GM19240 (cell line): Measurements from ENCODE around the gene CENPM.
"Not testable (repeated sequence)": the region's sequence is repeated elsewhere in the genome, so short reads cannot be mapped to it uniquely, and the experiment has no call there.

Experiments used
- DNase-seq: peaks from one replicate; pipeline ENCODE4 v3.0.0; 2011; ENCODE audit warnings: low spot score; ENCODE audit not compliant: insufficient read length

Gene CENPM

DNA sequence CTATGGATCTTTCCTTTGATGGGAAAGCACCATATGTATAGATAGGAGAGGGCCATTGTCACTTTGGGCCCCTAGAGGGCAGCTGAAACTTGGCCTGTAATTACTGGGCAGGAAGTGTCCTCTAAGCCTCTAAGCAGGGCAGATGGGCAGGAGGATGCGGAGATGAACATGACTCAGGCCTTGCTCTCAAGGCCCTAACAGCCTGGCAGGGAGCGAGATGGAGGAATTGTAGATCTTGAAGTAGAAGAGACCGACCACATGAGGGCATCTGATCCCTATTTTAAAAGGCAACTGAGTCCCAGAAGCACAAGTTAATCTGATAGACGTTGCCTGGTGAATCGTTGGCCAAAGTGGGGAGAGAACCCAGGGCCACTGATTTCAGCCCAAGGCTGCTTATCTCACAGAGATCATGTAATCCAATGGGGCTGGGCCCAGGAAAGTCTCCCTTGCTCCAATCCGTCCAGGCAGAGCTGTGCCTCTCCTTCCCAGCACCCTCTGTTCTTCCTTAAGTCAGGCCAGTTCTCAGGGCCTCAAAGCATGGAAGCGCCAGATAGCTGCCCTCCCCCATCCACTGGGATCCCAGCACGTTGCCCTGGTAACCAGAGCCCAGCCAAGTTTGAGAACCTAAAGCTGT lies 19.8 kb upstream of the CENPM start:
- no peak for DNase-seq

GRCh38 chr22:41966225-41966606 lies 19.3 kb upstream of the CENPM start:
- no peak for DNase-seq

DNA sequence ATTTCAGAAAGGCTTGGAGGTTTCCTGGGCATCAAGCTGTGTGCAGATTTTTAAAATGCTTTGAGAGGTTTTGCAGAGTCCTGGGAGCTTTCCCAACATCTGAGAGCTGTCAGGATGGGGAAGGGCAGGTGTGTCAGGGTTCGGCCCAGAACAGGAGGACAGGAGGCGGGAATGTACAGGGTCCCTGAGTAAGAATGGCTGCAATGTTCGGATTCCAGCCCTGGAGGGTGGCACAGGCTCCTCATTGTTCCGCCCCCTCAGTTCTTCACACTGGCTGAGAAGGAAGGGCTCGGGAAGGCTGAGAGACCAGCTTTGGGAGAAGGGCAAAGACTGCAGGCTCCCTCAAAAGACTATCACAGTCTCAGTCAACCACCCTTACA lies 17.1 kb upstream of the CENPM start:
- DNase-seq, result no peak

DNA sequence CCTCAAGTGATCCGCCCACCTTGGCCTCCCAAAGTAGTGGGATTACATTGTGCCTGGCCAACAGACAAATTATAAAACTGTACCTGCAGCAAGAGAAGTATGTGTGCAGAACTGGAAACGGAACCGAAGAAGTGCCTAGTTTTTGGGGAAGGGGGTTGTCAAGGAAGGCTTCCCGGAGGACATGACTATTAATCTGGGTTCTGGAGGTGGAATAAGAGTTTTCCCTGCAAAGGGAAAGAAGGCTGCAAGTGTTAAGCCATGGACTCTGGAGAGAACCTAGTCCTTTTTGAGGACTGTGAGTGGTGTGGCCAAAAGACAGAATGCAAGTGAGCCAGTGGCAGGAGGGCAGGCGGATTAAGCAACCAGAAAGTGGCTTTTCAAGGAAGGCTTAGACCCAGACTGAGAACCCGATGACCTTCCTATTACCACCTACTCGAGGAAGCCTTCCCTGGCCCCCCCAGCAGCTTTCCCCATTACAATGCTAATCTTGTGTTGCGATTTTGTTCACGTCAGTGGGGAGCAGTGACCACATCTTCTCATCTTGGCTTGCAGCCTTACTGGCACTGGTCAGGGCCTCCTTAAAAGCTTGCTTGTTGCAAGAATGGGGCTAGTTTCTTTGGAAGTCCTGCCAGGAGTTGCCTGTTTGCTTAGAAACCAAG lies 16.6 kb upstream of the CENPM start:
- no peak for DNase-seq

DNA sequence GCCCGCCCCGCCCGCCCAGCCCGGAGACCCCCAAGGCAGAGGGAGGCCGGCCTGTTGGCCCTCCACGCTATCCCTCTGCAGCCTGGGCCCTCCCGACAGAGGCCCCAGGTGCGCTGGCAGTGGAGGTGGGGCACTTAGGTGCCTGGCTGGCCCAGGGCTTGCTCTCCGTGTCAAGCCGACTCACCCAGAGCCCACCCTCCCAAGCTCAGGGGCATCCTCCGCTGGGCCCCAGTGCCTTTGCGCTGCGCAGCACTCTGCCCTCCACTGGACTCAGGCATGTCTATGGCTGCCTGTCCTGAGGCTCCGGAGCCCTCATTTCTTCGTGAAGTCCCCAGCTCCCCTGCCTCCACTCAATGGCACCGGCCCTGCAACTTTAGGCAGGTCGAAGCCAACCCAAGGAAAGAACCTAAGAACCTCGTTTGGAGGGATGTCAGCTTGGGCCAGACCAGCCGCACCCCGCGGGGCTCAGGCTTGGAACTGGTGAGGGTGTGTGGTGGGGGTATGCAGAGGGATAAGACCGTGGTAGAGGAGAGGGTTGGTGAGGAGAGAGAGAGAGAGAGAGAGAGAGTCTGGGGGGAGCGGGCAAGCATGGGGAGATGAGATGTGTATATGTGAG lies 11.1 kb upstream of the CENPM start:
- no peak for DNase-seq

- no peak for DNase-seq
Observed at GRCh38 chr22:41952713-41953112, 5.8 kb upstream of the CENPM start.

DNA sequence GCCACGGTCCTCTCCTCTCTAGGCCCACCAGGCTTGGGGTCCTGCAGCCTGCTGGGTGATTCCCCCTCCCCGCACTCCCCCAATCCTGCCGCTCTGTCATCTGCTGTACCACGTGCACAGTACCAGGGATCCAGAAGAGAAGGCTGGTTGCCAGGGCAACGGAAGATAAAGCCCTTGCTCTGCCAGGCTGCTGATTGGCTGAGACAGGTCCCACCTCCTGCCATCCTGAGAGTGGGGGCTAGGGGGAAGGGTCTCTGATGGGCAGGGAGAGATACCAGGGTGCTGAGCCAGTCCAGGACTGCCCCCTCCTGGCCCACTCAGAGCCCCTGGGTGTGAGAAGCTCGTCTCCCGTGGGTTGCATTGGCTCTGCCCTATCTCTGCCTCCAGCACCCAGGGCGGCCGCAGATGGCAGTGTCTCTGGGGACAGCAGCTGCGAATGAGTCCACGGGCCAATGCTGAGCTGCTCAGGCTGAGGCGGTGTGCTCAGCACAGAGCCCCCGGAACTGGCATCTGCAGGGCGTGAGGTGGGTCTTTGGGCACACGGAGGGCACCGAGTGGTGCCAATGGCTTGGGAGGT lies 5.0 kb upstream of the CENPM start, which contains the start of gene SMIM45:
Gene SMIM45 (plus strand): TSS at position 253 of the 577 bp plus-strand sequence.
- no peak for DNase-seq

DNA sequence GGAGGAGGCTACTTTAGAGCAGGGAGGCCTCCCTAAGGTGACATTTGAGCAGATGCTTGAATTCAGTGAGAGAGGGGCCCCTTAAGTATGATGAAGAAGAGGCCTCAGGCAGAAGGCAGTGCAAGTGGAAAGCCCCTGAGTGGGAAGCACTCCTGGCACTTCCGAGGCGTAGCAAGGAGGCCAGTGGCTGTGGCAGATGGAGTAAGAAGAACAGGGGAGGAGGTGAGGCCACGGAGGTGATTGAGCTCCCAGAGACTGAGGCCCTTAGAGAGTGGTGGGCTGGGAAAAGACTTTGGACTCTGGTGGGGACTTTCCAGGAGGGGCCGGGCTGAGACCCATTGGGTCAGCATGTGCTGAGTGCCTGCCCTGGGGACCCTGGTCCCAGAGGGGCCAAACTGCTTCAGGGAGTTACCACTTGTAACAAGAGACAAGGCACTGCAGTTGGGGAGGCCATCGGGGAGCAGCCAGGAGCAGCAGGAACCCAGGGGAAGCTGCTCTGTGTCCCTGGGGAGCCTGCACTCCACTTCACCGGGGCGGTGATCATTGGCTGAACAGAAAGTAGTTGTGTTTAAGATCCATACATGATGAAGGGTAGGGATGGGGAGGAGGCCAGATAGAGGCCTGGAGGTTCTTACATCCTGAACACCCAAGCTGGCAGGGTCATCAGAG lies 2.5 kb upstream of the CENPM start:
- no peak for DNase-seq

- DNase-seq, result not testable (repeated sequence)
Observed at GRCh38 chr22:41948928-41949296, 2.0 kb upstream of the CENPM start.

- DNase-seq, result no peak
Observed at GRCh38 chr22:41948142-41948541, 1.2 kb upstream of the CENPM start.

- DNase-seq, result no peak
Observed at GRCh38 chr22:41947424-41948080, 600 bp upstream of the CENPM start.

DNA sequence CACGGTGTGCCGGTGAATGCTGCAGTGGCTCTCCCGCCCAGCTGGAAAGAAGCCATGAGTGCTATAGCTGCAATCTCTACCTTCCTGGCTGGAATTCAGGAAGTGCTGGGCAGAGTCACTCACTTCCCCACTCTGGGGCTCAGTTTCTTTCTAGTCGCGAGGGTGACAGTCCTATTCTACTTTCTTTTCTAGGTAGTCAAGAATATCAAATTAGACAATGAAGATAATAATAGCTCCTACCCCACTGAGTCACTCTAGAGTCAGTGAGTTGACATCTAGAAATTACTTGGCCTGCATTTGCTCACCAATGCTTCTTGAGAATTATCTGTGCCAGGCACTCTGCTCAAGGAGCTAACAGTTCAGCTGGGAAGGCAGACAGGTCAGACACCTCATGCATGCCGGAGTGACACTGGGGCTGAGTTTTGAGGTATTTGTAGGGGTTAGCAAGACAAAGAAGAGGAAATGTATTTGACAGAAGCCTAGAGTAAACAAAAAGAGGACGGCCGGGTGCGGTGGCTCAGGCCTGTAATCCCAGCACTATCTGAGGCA lies 3.2 kb downstream of the CENPM start:
- DNase-seq, result no peak

DNA sequence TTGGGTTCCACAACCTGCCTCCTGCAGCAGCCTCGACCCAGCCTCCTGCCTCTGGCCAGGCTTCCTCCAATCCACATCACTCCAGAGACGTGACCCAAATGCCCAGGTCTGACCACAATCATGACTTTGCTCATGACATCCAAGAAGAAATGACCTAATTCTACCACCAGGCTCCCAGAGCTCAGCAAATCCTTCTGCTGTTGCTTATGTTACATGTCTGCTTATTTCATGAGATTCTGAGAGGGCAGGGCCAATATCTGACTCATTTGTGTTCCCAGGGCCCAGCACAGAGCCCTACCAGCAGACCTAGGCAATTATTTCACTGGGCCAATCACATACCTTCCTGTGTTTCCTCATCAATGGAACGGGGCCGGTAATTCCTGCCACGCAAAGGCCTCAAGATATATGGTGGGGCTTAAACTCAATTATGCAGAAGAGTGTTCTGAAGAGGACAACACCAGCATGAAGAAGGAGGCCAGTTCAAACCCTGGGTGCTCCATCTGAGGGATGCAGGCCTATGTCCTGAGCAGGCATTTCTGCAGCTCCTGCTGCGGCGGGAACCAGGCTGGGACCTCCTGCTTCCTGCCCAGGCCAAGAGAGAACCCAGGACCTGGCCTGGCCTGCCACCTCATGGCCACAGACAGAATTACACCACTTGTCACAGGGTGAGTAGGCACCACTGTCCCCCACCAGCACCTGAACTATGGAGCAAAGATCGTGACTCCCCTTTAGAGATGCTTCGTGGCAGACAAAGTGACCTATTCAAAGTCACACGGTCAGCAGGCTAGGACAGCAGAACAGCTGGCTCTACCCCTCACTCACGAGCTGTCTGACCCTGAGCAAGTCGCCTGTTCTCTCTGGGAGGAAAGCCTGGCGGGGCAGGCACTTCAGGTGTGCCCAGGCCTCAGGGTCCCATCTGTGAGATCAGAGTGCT lies 5.9 kb downstream of the CENPM start:
- no peak for DNase-seq

GRCh38 chr22:41939981-41940831 lies 6.7 kb downstream of the CENPM start:
- DNase-seq, result peak; percentile 70

- DNase-seq, result no peak
Observed at GRCh38 chr22:41936894-41937169, 10.1 kb downstream of the CENPM start.

DNA sequence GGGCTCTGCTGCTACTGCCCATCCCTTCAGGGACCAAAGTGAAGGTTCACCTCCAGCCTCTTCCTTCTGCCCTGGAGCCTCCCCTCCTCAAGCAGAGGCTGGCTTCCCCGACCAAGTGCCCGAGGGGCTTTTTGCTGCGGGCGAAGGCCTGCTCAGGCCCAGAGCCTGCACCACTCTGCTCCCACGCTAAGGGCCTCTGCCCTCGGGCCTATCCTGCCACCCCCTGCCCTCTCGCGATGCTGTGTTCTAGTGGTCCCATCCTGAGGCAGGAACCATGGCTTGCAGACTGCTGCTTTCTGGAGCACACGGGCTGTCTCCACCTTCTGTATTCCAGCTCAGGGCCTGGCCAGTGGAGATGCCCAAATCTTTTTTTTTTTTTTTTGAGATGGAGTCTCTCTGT lies 11.4 kb downstream of the CENPM start:
- DNase-seq, result no peak

DNA sequence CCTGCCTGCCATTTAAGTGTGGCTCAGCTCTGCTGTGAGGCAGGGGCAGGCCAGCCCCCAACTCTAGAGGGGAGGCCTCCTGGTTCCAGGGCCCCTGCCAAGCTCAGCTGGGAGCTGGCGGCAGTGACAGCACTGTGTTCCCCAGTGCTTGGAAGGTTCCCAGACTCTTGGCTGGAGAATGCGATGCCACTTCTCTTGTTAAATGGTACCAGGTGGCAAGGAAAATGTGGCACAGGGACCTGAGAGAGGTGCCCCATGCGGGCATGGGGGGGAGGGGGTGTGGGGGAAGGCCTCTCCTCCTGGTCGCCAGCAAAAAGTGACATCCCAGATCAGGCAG lies 12.0 kb downstream of the CENPM start:
- DNase-seq, result no peak

DNA sequence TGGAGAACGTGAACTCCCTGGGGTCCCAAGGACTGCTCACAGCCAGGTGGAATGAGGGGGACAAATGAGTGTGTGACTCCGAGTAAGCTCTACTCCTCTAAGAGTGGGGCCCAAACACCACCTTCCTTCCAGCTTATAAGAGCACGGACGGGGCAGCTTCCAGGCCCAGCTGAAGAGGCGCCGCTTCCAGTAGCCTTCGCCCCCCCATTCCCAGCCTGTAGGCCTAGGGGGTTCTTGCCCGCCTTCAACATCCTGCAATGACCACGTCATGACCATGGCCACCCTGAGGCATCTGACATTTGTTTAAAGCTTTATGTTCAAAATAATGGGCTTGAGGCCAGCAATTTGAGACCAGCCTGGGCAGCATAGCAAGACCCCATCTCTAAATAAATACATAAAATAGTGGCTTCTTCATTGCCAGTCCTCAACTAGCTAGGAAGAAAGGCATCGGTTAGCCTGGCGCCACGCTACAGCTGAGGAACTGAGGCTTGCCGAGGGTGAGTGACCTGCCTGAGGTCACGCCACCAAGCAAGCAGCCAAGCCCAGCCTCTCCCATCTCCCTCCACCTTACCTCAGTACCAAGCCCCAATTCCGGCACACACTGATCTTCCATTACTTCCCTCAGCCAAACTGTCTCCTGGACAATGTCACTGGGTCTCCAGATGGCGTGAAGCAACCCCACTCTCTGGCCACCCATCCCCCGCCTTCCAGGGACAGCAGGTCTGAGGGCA lies 12.5 kb downstream of the CENPM start:
- no peak for DNase-seq
